HL-60 (cell line): ENCODE data around the gene CYP4F22.

ENCODE experiments used
- SPI1 ChIP-seq: IDR thresholded peaks from 2 replicates; pipeline ENCODE4 v1.6.1; 2012; ENCODE audit warnings: low read depth, mild to moderate bottlenecking, borderline replicate concordance
- TF ChIP-seq, protein P1 (sequence below): IDR thresholded peaks from one replicate; pipeline ENCODE4 v1.5.1; 2011; ENCODE audit warnings: low read length, control low read depth, inconsistent platforms; ENCODE audit not compliant: insufficient read depth

GRCh38 chr19:15595069-15595468 is 86.7 kb downstream of the CYP4F22 start:
- TF ChIP-seq, protein P1, sequence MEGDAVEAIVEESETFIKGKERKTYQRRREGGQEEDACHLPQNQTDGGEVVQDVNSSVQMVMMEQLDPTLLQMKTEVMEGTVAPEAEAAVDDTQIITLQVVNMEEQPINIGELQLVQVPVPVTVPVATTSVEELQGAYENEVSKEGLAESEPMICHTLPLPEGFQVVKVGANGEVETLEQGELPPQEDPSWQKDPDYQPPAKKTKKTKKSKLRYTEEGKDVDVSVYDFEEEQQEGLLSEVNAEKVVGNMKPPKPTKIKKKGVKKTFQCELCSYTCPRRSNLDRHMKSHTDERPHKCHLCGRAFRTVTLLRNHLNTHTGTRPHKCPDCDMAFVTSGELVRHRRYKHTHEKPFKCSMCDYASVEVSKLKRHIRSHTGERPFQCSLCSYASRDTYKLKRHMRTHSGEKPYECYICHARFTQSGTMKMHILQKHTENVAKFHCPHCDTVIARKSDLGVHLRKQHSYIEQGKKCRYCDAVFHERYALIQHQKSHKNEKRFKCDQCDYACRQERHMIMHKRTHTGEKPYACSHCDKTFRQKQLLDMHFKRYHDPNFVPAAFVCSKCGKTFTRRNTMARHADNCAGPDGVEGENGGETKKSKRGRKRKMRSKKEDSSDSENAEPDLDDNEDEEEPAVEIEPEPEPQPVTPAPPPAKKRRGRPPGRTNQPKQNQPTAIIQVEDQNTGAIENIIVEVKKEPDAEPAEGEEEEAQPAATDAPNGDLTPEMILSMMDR = no peak
- peak; percentile 54; the same call in 1 of the 2 replicates for TF ChIP-seq SPI1
